Measurements from ENCODE around the gene CCL25.

CCL25 gene

GRCh38 chr19:8046569-8047165 is 5.9 kb upstream of the CCL25 start:
- no peak overlapping the region for H3K9ac ChIP-seq (ENCODE audit: low read depth, low read length)
- H3K4me3 ChIP-seq (ENCODE audit: low read length), result no peak overlapping the region
- no peak overlapping the region for H3K27ac ChIP-seq (ENCODE audit: low read length)
- no peaks in the 10 kb centered on the region for H3K9me3 ChIP-seq (ENCODE audit: insufficient read depth, low read depth, low read length)
- no peaks in the 10 kb centered on the region for H3K36me3 ChIP-seq (ENCODE audit: insufficient read depth, low read depth, low read length)
- H3K27me3 ChIP-seq (ENCODE audit: insufficient read depth, low read length), result peaks cover 15% of the 10 kb centered on the region
- H3K4me1 ChIP-seq (ENCODE audit: insufficient read depth, low read length), result no peaks in the 10 kb centered on the region

- Histone ChIP-seq H3K27me3 (ENCODE audit: insufficient read depth, low read length) (peaks cover 15% of the 10 kb centered on the region), H3K9me3 (ENCODE audit: insufficient read depth, low read depth, low read length) (no peaks in the 10 kb centered on the region), H3K4me3 (ENCODE audit: low read length) (peak overlapping the region; percentile 71), H3K4me1 (ENCODE audit: insufficient read depth, low read length) (no peaks in the 10 kb centered on the region), H3K9ac (ENCODE audit: low read depth, low read length) (peak overlapping the region; percentile 48; the same call in 1 of the 2 replicates), H3K27ac (ENCODE audit: low read length) (no peak overlapping the region), H3K36me3 (ENCODE audit: insufficient read depth, low read depth, low read length) (no peaks in the 10 kb centered on the region)
Measured at GRCh38 chr19:8050274-8051096, 2.1 kb upstream of the CCL25 start.

GRCh38 chr19:8054169-8054568 is 1.6 kb downstream of the CCL25 start:
- H3K27ac ChIP-seq (ENCODE audit: low read length), result no peak overlapping the region
- H3K4me3 ChIP-seq (ENCODE audit: low read length), result no peak overlapping the region
- peaks cover 12% of the 10 kb centered on the region for H3K27me3 ChIP-seq (ENCODE audit: insufficient read depth, low read length)
- H3K9me3 ChIP-seq (ENCODE audit: insufficient read depth, low read depth, low read length), result no peaks in the 10 kb centered on the region
- no peak overlapping the region for H3K9ac ChIP-seq (ENCODE audit: low read depth, low read length)
- H3K4me1 ChIP-seq (ENCODE audit: insufficient read depth, low read length), result no peaks in the 10 kb centered on the region
- no peaks in the 10 kb centered on the region for H3K36me3 ChIP-seq (ENCODE audit: insufficient read depth, low read depth, low read length)

GRCh38 chr19:8056533-8056932 is 4.0 kb downstream of the CCL25 start:
- Histone ChIP-seq H3K27ac (ENCODE audit: low read length) (no peak overlapping the region), H3K4me1 (ENCODE audit: insufficient read depth, low read length) (no peaks in the 10 kb centered on the region), H3K4me3 (ENCODE audit: low read length) (no peak overlapping the region), H3K9me3 (ENCODE audit: insufficient read depth, low read depth, low read length) (no peaks in the 10 kb centered on the region), H3K27me3 (ENCODE audit: insufficient read depth, low read length) (no peaks in the 10 kb centered on the region), H3K36me3 (ENCODE audit: insufficient read depth, low read depth, low read length) (no peaks in the 10 kb centered on the region), H3K9ac (ENCODE audit: low read depth, low read length) (no peak overlapping the region)

GRCh38 chr19:8057545-8058270 is 5.1 kb downstream of the CCL25 start:
- no peak overlapping the region for H3K9ac ChIP-seq (ENCODE audit: low read depth, low read length)

GRCh38 chr19:8064911-8065874 is 12.6 kb downstream of the CCL25 start:
- H3K4me3 ChIP-seq (ENCODE audit: low read length), result no peak overlapping the region
- H3K36me3 ChIP-seq (ENCODE audit: insufficient read depth, low read depth, low read length), result no peaks in the 10 kb centered on the region
- H3K9me3 ChIP-seq (ENCODE audit: insufficient read depth, low read depth, low read length), result peaks cover 12% of the 10 kb centered on the region; the same call in 1 of the 2 replicates
- H3K9ac ChIP-seq (ENCODE audit: low read depth, low read length), result no peak overlapping the region
- H3K27me3 ChIP-seq (ENCODE audit: insufficient read depth, low read length), result no peaks in the 10 kb centered on the region
- no peak overlapping the region for H3K27ac ChIP-seq (ENCODE audit: low read length)
- H3K4me1 ChIP-seq (ENCODE audit: insufficient read depth, low read length), result no peaks in the 10 kb centered on the region

More at GRCh38 chr19:8057545-8058270, 5.1 kb downstream of the CCL25 start:
- Histone ChIP-seq H3K27ac (ENCODE audit: low read length) (no peak overlapping the region), H3K9me3 (ENCODE audit: insufficient read depth, low read depth, low read length) (no peaks in the 10 kb centered on the region), H3K27me3 (ENCODE audit: insufficient read depth, low read length) (no peaks in the 10 kb centered on the region), H3K36me3 (ENCODE audit: insufficient read depth, low read depth, low read length) (no peaks in the 10 kb centered on the region), H3K4me1 (ENCODE audit: insufficient read depth, low read length) (no peaks in the 10 kb centered on the region), H3K4me3 (ENCODE audit: low read length) (no peak overlapping the region)

GRCh38 chr19:8065875-8066261 is 13.3 kb downstream of the CCL25 start:
- no peak overlapping the region for H3K27ac ChIP-seq (ENCODE audit: low read length)
- H3K27me3 ChIP-seq (ENCODE audit: insufficient read depth, low read length), result no peaks in the 10 kb centered on the region
- H3K4me3 ChIP-seq (ENCODE audit: low read length), result no peak overlapping the region
- no peaks in the 10 kb centered on the region for H3K4me1 ChIP-seq (ENCODE audit: insufficient read depth, low read length)
- H3K9me3 ChIP-seq (ENCODE audit: insufficient read depth, low read depth, low read length), result peaks cover 14% of the 10 kb centered on the region; the same call in 1 of the 2 replicates
- no peak overlapping the region for H3K9ac ChIP-seq (ENCODE audit: low read depth, low read length)
- H3K36me3 ChIP-seq (ENCODE audit: insufficient read depth, low read depth, low read length), result no peaks in the 10 kb centered on the region

GRCh38 chr19:8069096-8069973 is 16.8 kb downstream of the CCL25 start:
- H3K36me3 ChIP-seq (ENCODE audit: insufficient read depth, low read depth, low read length), result peaks cover 8% of the 10 kb centered on the region
- no peaks in the 10 kb centered on the region for H3K4me1 ChIP-seq (ENCODE audit: insufficient read depth, low read length)
- H3K9ac ChIP-seq (ENCODE audit: low read depth, low read length), result no peak overlapping the region
- H3K4me3 ChIP-seq (ENCODE audit: low read length), result no peak overlapping the region
- H3K27ac ChIP-seq (ENCODE audit: low read length), result no peak overlapping the region
- no peaks in the 10 kb centered on the region for H3K27me3 ChIP-seq (ENCODE audit: insufficient read depth, low read length)
- peaks cover 15% of the 10 kb centered on the region; the same call in 1 of the 2 replicates for H3K9me3 ChIP-seq (ENCODE audit: insufficient read depth, low read depth, low read length)

GRCh38 chr19:8071912-8072311 is 19.4 kb downstream of the CCL25 start:
- Histone ChIP-seq H3K36me3 (ENCODE audit: insufficient read depth, low read depth, low read length) (peaks cover 23% of the 10 kb centered on the region), H3K9me3 (ENCODE audit: insufficient read depth, low read depth, low read length) (peaks cover 18% of the 10 kb centered on the region; the same call in 1 of the 2 replicates), H3K27me3 (ENCODE audit: insufficient read depth, low read length) (no peaks in the 10 kb centered on the region), H3K4me3 (ENCODE audit: low read length) (no peak overlapping the region), H3K4me1 (ENCODE audit: insufficient read depth, low read length) (no peaks in the 10 kb centered on the region), H3K27ac (ENCODE audit: low read length) (no peak overlapping the region), H3K9ac (ENCODE audit: low read depth, low read length) (no peak overlapping the region)

- no peaks in the 10 kb centered on the region for H3K4me1 ChIP-seq (ENCODE audit: insufficient read depth, low read length)
- H3K9me3 ChIP-seq (ENCODE audit: insufficient read depth, low read depth, low read length), result peaks cover 13% of the 10 kb centered on the region; the same call in 1 of the 2 replicates
- no peak overlapping the region for H3K4me3 ChIP-seq (ENCODE audit: low read length)
- H3K27me3 ChIP-seq (ENCODE audit: insufficient read depth, low read length), result no peaks in the 10 kb centered on the region
- H3K9ac ChIP-seq (ENCODE audit: low read depth, low read length), result no peak overlapping the region
- H3K36me3 ChIP-seq (ENCODE audit: insufficient read depth, low read depth, low read length), result peaks cover 23% of the 10 kb centered on the region
- H3K27ac ChIP-seq (ENCODE audit: low read length), result no peak overlapping the region
Measured at GRCh38 chr19:8074501-8074900, 21.9 kb downstream of the CCL25 start.

Data from iPS-20b (cell line).